ENCODE data around the gene VASP. TPM values are rescaled to one million over a fixed set of nuclear protein-coding genes. Genes with fewer than 3 reads are reported as not detected.

The VASP gene
- total and polyA plus RNA-seq, 8 donors = 12.5 to 49.3 (median 29.3) TPM

DNA sequence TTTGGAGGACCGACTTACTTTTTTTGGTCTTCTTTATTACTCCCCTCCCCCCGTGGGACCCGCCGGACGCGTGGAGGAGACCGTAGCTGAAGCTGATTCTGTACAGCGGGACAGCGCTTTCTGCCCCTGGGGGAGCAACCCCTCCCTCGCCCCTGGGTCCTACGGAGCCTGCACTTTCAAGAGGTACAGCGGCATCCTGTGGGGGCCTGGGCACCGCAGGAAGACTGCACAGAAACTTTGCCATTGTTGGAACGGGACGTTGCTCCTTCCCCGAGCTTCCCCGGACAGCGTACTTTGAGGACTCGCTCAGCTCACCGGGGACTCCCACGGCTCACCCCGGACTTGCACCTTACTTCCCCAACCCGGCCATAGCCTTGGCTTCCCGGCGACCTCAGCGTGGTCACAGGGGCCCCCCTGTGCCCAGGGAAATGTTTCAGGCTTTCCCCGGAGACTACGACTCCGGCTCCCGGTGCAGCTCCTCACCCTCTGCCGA, 39.1 kb upstream of the VASP start:
- peaks cover 0 to 13% (median 9%) of the 10 kb centered on the region in 3 donors for H3K4me1 ChIP-seq
- intact Hi-C loops (cut with DNase I) = no loop called here
- no peaks in the 10 kb centered on the region for H3K36me3 ChIP-seq
- no peaks in the 10 kb centered on the region for H3K27me3 ChIP-seq
- TF ChIP-seq, protein P1, sequence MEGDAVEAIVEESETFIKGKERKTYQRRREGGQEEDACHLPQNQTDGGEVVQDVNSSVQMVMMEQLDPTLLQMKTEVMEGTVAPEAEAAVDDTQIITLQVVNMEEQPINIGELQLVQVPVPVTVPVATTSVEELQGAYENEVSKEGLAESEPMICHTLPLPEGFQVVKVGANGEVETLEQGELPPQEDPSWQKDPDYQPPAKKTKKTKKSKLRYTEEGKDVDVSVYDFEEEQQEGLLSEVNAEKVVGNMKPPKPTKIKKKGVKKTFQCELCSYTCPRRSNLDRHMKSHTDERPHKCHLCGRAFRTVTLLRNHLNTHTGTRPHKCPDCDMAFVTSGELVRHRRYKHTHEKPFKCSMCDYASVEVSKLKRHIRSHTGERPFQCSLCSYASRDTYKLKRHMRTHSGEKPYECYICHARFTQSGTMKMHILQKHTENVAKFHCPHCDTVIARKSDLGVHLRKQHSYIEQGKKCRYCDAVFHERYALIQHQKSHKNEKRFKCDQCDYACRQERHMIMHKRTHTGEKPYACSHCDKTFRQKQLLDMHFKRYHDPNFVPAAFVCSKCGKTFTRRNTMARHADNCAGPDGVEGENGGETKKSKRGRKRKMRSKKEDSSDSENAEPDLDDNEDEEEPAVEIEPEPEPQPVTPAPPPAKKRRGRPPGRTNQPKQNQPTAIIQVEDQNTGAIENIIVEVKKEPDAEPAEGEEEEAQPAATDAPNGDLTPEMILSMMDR (IDR thresholded peaks at IDR 0.05) = no peak
- H3K4me3 ChIP-seq = peak overlapping the region in 3 of 4 donors; percentile 33 to 64 (median 54)
- FAIRE-seq (no peak), DNase-seq (peak in 4 of 6 donors; percentile 48 to 73 (median 66)), ATAC-seq (peak in 1 of 4 donors; percentile 0)
- 0 to 1% methylated on average over 31 of the region's 31 CpGs for WGBS, 2 donors
- H3K9me3 ChIP-seq = no peaks in the 10 kb centered on the region
- peak overlapping the region; percentile 89 to 96 (median 94) for H3K27ac ChIP-seq

DNA sequence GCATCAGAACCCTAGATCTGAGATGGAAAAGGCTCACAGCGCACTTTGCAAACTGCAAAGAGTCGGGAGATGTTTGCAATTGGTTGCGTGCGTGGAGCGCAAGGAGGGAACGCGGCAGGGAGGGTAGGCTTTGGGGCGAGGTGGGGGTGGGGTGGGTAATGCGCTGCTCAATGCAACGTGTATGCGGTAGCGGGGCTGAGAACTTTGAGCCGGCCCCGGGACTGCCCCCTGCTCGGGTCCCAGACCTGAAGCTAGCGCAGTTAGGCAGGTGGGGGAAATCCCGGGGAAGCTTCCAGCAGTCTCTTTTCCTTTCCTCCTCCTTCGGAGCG, 38.5 kb upstream of the VASP start:
- ATAC-seq = peak; percentile 8 to 43 (median 25)

DNA sequence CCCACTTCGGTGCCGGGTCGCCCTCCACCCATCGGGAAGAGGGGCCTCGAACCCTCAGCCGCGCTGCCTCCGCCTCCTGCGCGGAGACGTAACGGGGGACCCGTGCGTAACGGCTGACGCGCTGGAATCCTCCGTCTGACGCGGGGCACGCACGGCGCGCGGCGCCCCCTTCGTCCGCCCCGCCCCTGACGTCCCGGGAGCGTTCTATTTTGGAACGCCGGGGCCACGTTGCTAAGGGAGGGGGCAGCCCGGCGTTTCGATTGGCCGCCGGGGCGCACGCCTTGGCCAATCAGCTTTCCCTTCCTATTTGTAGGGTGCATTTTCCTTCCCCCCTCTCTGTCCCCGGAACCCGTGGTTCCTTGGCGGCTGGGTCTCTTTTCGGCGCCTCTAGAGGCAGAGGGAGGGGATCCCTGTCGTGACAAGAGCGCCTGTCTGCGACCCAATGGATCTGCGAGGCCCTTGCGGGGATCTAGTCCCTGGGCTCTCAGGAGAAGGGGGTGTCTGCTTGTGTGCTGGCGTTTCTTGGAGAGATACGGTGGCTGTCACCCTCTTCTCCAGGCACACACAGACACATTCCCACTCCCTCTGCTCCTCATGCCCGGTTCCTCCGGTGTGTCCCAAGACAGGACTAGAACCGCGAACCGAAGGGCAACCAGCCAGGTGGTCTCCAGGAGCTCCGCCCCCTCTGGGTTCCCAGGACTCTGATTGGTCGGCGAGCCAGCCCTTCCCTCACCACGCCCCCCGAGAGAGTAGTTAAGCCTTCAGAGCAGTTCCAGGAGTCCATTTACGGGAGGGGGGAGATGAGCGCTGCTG, 37.9 kb upstream of the VASP start:
- ATAC-seq = peak; percentile 80 to 89 (median 87)
- TF ChIP-seq, protein P1 (IDR thresholded peaks at IDR 0.05) = no peak
- Histone ChIP-seq H3K27ac (peak overlapping the region; percentile 89 to 96 (median 94)), H3K4me1 (peaks cover 0 to 13% (median 9%) of the 10 kb centered on the region in 3 donors), H3K36me3 (no peaks in the 10 kb centered on the region), H3K4me3 (peak overlapping the region; percentile 33 to 64 (median 54)), H3K9me3 (no peaks in the 10 kb centered on the region), H3K27me3 (no peaks in the 10 kb centered on the region)
- FAIRE-seq = peak; percentile 41
- peak; percentile 89 to 96 (median 91) for DNase-seq
- intact Hi-C loops (cut with DNase I) = no loop called here
- 0 to 1% methylated on average over 54 to 66 of the region's 66 CpGs for WGBS, 2 donors

More for the DNA sequence above, 38.5 kb upstream of the VASP start:
- FAIRE-seq (no peak), DNase-seq (no peak)
- no peaks in the 10 kb centered on the region for H3K27me3 ChIP-seq
- peak overlapping the region; percentile 20 to 64 (median 44) for H3K4me3 ChIP-seq
- peak overlapping the region; percentile 89 to 96 (median 94) for H3K27ac ChIP-seq
- peaks cover 0 to 13% (median 9%) of the 10 kb centered on the region in 3 donors for H3K4me1 ChIP-seq
- no peaks in the 10 kb centered on the region for H3K36me3 ChIP-seq
- intact Hi-C loops (cut with DNase I) = no loop called here
- TF ChIP-seq, protein P1 (IDR thresholded peaks at IDR 0.05) = no peak
- H3K9me3 ChIP-seq = no peaks in the 10 kb centered on the region
- WGBS, 2 donors = 0 to 1% methylated on average over 19 of the region's 19 CpGs

DNA sequence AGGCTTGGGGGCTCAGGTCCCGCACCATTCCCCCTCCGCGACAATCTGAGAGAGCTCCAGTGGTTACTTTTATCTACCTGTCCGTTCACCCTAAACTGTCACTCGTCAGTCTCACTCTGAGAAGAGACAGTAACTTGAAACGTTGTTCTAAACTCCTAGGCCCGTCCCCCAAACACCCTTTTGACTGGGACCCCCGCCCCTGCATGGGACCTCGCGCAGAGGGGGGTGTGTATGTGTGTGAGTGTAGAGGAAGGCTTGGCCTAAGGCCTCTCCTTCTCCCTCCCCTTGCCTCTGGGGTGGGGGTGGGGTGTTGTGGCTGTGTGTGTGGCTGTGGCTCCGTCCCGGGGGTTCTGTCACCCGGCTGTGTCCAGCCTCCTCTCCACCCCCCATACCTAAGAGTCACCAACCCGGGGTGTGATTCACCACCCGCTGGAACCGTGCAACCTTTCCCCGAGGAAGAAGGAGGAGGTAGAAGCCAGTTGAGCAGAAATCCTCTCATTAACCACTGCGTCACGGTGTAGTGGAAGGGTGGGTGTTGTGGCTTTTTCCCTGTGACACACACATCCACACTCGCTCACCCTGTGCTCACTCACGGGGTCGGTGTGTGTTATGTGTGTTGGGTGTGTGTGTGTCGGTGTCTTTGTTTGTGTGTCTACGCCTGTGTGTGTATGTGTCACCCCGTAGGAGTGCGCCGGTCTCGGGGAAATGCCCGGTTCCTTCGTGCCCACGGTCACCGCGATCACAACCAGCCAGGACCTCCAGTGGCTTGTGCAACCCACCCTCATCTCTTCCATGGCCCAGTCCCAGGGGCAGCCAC, 37.1 kb upstream of the VASP start:
- ATAC-seq (no peak), DNase-seq (peak in 4 of 6 donors; percentile 43 to 58 (median 47)), FAIRE-seq (no peak)
- TF ChIP-seq, protein P1 (IDR thresholded peaks at IDR 0.05) = no peak
- Histone ChIP-seq H3K9me3 (no peaks in the 10 kb centered on the region), H3K36me3 (no peaks in the 10 kb centered on the region), H3K27ac (peak overlapping the region; percentile 89 to 96 (median 94)), H3K4me3 (peak overlapping the region in 3 of 4 donors; percentile 33 to 64 (median 54)), H3K27me3 (no peaks in the 10 kb centered on the region), H3K4me1 (peaks cover 0 to 13% (median 9%) of the 10 kb centered on the region in 3 donors)
- intact Hi-C loops (cut with DNase I) = loop anchor here in 1 of 3 donors (5.0 kb wide), 1 partner anchor 33 kb away; no protein-coding TSS in a partner anchor
- WGBS, 2 donors = 41 to 45% methylated on average over 32 to 33 of the region's 33 CpGs

Measured in pancreas (tissue), 10 donors.